GM18870 (cell line): Measurements from ENCODE around the gene APBB1IP.
"Not testable (repeated sequence)": the region's sequence is repeated elsewhere in the genome, so short reads cannot be mapped to it uniquely, and the experiment has no call there.

ENCODE experiments used
- ATAC-seq: cut with Tn5 transposase; IDR thresholded peaks from one replicate; pipeline ENCODE4 v1.9.1; 2021; ENCODE audit warnings: moderate library complexity; ENCODE audit not compliant: unreplicated experiment

The APBB1IP gene

GRCh38 chr10:26475386-26475785 lies 37.2 kb downstream of the APBB1IP start:
- no peak for ATAC-seq

GRCh38 chr10:26477501-26477900 lies 39.4 kb downstream of the APBB1IP start:
- ATAC-seq: no peak

- ATAC-seq: no peak
Measured at GRCh38 chr10:26478061-26478460, 39.9 kb downstream of the APBB1IP start.

GRCh38 chr10:26479766-26480492 lies 41.8 kb downstream of the APBB1IP start:
- ATAC-seq: no peak

- no peak for ATAC-seq
Measured at GRCh38 chr10:26481315-26481692, 43.2 kb downstream of the APBB1IP start.

GRCh38 chr10:26481914-26482550 lies 43.9 kb downstream of the APBB1IP start:
- ATAC-seq: no peak

- no peak for ATAC-seq
Measured at GRCh38 chr10:26483554-26483953, 45.4 kb downstream of the APBB1IP start.

GRCh38 chr10:26485150-26485941 lies 47.2 kb downstream of the APBB1IP start:
- ATAC-seq: no peak

GRCh38 chr10:26486304-26486703 lies 48.2 kb downstream of the APBB1IP start:
- ATAC-seq: no peak

GRCh38 chr10:26486990-26487850 lies 49.1 kb downstream of the APBB1IP start:
- peak; percentile 89 for ATAC-seq

GRCh38 chr10:26488344-26488743 lies 50.2 kb downstream of the APBB1IP start:
- no peak for ATAC-seq

GRCh38 chr10:26489081-26489480 lies 50.9 kb downstream of the APBB1IP start:
- no peak for ATAC-seq

- not testable (repeated sequence) for ATAC-seq
Measured at GRCh38 chr10:26490367-26490766, 52.2 kb downstream of the APBB1IP start.

GRCh38 chr10:26491276-26491675 lies 53.1 kb downstream of the APBB1IP start:
- no peak for ATAC-seq

- no peak for ATAC-seq
Measured at GRCh38 chr10:26491934-26492333, 53.8 kb downstream of the APBB1IP start.

GRCh38 chr10:26492725-26493124 lies 54.6 kb downstream of the APBB1IP start:
- not testable (repeated sequence) for ATAC-seq

GRCh38 chr10:26494018-26494417 lies 55.9 kb downstream of the APBB1IP start:
- ATAC-seq: no peak

GRCh38 chr10:26499426-26499825 lies 61.3 kb downstream of the APBB1IP start:
- no peak for ATAC-seq

GRCh38 chr10:26502986-26503385 lies 64.8 kb downstream of the APBB1IP start:
- no peak for ATAC-seq

GRCh38 chr10:26503911-26504310 lies 65.8 kb downstream of the APBB1IP start:
- no peak for ATAC-seq

GRCh38 chr10:26504429-26504828 lies 66.3 kb downstream of the APBB1IP start:
- not testable (repeated sequence) for ATAC-seq
